IPS-18a (cell line): ENCODE data around the gene RHBDF1.

Experiments used
- H3K27ac ChIP-seq: one replicate; pipeline ENCODE4 v1.5.1; 2013; ENCODE audit warnings: low read length
- H3K27me3 ChIP-seq: one replicate; pipeline ENCODE4 v1.6.1; 2013; ENCODE audit warnings: mild to moderate bottlenecking, low read length; ENCODE audit not compliant: control insufficient read depth, insufficient read depth
- H3K36me3 ChIP-seq: one replicate; pipeline ENCODE4 v1.6.1; 2013; ENCODE audit warnings: low read depth, low read length; ENCODE audit not compliant: control insufficient read depth
- H3K4me1 ChIP-seq: one replicate; pipeline ENCODE4 v1.6.1; 2013; ENCODE audit warnings: low read depth, low read length; ENCODE audit not compliant: control insufficient read depth
- H3K4me3 ChIP-seq: one replicate; pipeline ENCODE4 v1.5.1; 2013; ENCODE audit warnings: low read length
- H3K9ac ChIP-seq: one replicate; pipeline ENCODE4 v1.6.1; 2013; ENCODE audit warnings: mild to moderate bottlenecking, low read length, moderate library complexity
- H3K9me3 ChIP-seq: one replicate; pipeline ENCODE4 v1.6.1; 2013; ENCODE audit warnings: low read depth, low read length; ENCODE audit not compliant: control insufficient read depth

The RHBDF1 gene

DNA sequence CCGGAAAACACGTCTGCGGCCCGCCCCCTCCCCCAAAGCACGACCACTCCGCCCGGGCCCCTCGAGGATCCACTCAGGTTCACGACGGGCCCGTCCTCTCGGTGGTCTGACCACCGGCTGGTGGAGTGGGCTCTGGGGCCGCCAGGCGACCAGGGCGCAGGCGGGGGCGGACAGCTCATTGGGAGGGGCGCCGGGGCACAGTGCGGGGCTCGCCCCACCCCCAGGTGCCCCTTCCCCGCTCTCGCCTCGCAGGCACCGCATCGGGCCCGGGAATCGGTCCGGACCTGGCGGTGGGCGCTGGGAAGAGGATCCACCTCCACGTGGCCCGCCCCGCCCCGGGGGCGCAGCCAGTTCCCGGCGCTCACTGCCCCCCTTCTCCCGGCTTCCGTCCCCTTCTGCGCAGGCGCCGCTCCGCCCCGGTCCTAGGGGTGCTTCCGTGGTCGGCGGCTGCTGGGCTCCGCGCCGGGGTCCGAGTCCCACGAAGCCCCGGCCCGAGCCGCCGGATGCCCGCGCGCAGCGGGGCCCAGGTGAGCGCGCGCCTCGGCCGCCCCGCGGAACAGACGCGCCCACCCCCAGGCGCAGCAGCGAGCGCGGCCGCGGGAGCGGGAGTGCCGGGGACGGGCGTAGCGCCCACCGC, 5.5 kb upstream of the RHBDF1 start, which contains the start of gene MPG:
MPG (plus strand) TSS at position 419 of the 637 bp plus-strand sequence; CDS start at position 504, 85 bp downstream.
- H3K4me1 ChIP-seq = peaks cover 27% of the 10 kb centered on the region
- H3K27ac ChIP-seq = no peak within 1 kb of the TSS
- peaks cover 14% of the 10 kb centered on the region for H3K27me3 ChIP-seq
- H3K4me3 ChIP-seq = peak within 1 kb of the TSS; percentile 64
- peak within 1 kb of the TSS; percentile 50 for H3K9ac ChIP-seq
- no peaks in the 10 kb centered on the region for H3K36me3 ChIP-seq
- H3K9me3 ChIP-seq = no peaks in the 10 kb centered on the region

DNA sequence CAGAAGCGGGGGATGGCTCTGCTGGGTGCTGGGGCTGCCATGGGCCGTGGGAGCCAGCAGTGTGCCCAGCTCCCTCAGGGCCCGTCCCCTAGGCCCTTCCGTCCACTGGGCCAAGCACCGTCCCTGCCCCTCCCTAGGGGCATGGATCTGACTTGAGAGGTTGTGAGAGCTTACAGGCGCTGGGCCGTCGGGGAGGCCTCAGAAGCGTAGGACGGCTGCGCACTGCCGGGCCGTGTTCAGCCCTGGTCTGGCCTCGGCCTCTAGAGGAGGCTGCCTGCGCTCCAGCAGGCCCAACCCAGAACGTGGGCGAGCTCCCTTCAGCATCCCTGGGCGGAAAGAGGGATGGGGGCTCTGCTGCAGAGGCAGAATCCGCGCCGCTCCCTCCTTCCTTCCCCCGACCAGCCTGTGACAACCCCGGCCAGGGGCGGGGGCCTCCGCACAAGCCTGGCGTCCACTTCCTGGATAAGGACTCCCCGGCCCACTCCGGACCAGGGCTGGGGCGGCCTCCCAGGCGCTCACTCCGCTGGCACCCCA, 4.9 kb upstream of the RHBDF1 start:
- Histone ChIP-seq H3K9ac (peak overlapping the region; percentile 50), H3K27ac (no peak overlapping the region), H3K27me3 (peaks cover 14% of the 10 kb centered on the region), H3K36me3 (no peaks in the 10 kb centered on the region), H3K4me1 (peaks cover 28% of the 10 kb centered on the region), H3K9me3 (no peaks in the 10 kb centered on the region), H3K4me3 (peak overlapping the region; percentile 64)

DNA sequence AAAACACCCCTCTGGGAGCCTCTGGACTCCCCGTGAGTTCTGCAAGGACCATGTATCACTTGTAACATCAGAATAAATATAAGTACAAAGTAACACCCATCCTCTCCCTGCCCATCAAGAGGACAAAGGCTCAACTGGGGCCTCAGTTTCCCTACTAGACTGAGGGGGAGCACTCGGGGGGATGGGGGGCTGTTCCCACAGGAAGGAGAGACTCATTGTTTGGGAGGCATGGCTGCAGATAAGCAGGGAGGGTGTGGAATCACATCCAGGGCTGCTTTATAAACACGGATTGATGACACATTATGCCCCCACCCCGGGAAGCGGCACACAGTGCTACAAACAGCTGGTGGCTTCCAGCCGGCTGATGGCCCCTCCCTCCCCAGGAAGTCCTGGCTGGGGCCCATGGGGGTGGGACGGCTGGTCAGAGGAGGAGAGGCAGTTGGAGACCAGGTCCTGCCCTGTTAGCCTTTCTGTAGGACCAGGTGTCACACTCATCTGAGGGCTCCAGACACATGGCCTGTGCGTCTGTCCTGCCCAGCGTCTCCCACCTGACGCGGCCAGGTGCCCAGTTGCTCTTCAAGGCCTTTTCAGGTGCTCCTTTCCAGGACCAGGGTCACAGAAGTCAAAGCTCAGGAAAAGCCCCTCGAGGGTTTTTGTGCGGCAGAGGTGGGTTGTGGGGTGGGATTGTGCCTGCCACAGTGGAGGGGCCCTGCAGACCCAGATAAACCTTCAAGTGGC, 4.3 kb upstream of the RHBDF1 start:
- H3K9me3 ChIP-seq = no peaks in the 10 kb centered on the region
- no peak overlapping the region for H3K9ac ChIP-seq
- no peak overlapping the region for H3K4me3 ChIP-seq
- peaks cover 14% of the 10 kb centered on the region for H3K27me3 ChIP-seq
- H3K4me1 ChIP-seq = peaks cover 26% of the 10 kb centered on the region
- no peaks in the 10 kb centered on the region for H3K36me3 ChIP-seq
- no peak overlapping the region for H3K27ac ChIP-seq

DNA sequence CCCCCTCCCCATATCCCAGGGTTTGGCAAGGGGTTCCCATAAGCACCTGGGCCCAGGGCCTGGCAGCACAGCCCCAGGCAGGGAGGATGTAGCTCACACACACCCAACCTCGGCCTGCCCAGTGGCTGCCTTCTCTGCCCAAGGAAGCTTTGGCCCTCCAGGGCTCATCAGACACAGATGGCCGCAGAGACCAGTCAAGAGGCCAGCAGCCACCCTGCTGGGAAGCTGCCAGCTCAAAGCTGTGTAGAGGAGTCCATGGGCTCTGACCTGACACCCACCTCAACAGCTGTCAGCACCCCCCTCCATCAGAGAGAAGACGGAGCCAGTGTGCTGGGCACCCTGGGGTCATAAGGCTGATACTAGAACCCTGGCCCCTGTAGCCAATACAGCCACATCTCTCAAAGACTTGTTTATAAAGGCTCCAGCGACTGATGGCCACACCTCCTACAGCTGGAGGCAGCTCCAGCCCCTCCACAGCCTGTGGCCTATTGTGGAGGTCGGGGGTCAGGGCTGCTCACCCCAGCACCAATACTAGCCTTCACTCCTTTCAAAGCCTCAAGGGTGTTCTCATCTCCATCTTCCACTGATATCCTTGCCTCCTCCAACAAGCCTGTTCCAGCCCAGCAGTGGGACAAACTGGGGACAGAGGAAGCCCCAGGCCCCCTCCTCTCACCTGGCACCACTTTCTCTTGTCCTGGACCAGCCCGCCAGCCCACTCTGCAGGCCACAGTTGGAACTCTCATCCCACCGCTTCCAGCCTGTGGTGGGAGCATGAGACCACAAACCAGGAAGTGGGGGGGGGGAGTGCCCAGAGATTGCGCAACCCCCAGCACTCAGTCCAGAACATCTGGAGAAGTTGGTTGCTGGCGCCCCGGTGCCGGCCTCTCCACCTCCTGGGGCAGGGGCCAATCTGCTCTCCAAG, 3.4 kb upstream of the RHBDF1 start:
- H3K27me3 ChIP-seq = peaks cover 14% of the 10 kb centered on the region
- H3K4me1 ChIP-seq = peaks cover 31% of the 10 kb centered on the region
- no peaks in the 10 kb centered on the region for H3K36me3 ChIP-seq
- H3K4me3 ChIP-seq = no peak overlapping the region
- no peak overlapping the region for H3K9ac ChIP-seq
- H3K27ac ChIP-seq = no peak overlapping the region
- H3K9me3 ChIP-seq = no peaks in the 10 kb centered on the region

DNA sequence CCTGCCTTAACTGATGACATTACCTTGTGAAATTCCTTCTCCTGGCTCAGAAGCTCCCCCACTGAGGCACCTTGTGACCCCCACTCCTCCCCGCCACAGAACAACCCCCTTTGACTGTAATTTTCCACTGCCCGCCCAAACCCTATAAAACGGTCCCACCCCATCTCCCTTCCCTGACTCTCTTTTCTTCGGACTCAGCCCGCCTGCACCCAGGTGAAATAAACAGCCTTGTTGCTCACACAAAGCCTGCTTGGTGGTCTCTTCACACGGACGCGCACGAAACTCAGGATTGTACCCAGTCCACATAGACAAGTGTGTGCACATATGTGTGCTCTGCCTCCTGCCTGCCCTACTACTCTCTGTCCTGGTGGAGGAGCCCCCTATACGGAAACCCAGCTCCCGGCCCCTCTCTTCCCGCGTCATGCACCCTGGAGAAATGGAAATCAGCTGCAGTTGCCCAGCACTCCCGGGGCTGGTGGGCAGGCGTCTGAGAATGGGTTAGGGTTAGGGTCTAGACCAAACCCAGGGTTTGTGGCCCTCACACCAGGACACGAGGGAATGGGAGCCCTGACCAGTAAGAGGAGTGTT, 2.4 kb upstream of the RHBDF1 start:
- Histone ChIP-seq H3K27me3 (peaks cover 14% of the 10 kb centered on the region), H3K4me1 (peaks cover 33% of the 10 kb centered on the region), H3K4me3 (no peak overlapping the region), H3K9me3 (no peaks in the 10 kb centered on the region), H3K36me3 (no peaks in the 10 kb centered on the region), H3K9ac (no peak overlapping the region), H3K27ac (no peak overlapping the region)

DNA sequence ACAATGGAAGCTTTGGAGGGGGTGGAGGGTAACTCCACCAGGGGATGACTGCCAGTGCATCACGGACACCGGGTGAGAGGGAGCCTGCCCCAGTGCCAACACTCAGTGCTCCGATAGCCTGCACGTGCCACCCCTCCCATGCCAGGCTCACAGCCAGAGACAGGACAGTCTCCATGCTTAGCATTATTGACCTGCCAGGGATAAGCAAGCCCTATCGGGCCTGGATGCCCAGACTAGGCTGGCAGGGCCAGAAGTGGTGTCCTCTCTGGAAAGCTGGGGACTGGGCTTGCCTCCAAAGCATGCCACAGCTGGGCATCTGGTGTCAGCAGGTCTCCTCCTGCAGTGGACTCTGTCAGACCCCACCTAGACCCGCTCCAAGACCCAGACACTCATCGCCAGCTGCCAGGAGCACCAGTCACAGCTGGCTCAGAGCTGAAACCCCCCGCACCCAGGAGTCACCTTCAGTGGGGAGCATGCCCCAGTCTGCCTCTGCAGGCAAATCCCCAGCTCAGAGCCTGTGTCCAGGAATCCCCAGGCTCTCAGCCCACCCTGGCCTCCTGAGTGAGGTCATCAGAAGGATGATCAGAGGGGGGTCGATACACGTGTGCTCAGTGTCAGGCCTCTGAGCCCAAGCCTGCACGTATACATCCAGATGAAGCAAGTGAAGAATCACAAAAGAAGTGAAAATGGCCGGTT, 1.8 kb upstream of the RHBDF1 start:
- no peak overlapping the region for H3K27ac ChIP-seq
- peaks cover 14% of the 10 kb centered on the region for H3K27me3 ChIP-seq
- H3K4me3 ChIP-seq = no peak overlapping the region
- no peak overlapping the region for H3K9ac ChIP-seq
- H3K4me1 ChIP-seq = peaks cover 33% of the 10 kb centered on the region
- H3K36me3 ChIP-seq = no peaks in the 10 kb centered on the region
- no peaks in the 10 kb centered on the region for H3K9me3 ChIP-seq

DNA sequence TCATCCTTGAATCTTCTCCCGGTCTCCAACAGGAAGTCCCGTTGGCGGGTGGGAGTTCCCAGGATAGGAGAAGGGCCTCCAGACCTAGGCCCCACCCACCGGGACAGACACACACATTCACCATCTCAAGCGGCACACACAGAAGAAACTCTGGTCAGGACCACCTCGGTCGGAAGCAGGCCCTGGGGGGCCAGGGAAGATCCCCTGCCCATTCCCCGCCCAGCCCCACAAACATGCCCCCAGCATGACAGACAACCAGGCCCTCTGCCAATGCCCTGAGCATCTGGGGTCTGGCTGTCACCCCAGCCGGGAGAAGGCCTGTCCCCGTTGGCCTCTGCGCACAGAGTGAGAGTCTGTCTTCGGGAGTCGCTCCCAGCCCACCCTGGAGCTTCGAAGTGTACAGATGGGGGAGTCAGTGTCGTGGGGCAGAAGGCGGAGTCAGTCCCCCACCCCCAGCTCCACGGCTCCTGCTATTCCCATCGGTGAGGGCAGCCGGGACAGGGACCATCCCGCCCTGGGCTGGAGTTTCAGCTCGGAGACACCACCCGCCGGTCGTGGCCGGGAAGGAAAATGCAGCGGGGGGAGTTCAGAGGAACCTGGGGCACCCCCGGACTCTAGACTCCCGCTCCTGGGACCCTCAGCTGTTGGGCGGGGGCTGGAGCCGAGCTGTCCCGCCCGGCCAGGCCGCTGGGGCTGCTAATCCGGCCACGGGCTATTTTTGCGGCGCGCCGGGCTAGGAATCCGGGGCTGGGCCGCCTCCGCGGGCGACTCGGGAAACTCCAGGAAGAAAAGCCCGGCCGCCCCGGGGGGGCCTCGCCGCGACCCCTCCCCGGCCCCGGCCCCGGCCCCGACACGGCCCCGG, 660 bp downstream of the RHBDF1 start:
- peak overlapping the region; percentile 61 for H3K4me3 ChIP-seq
- H3K9me3 ChIP-seq = no peaks in the 10 kb centered on the region
- H3K27me3 ChIP-seq = peaks cover 8% of the 10 kb centered on the region
- H3K9ac ChIP-seq = peak overlapping the region; percentile 21
- H3K27ac ChIP-seq = no peak overlapping the region
- H3K4me1 ChIP-seq = peaks cover 32% of the 10 kb centered on the region
- no peaks in the 10 kb centered on the region for H3K36me3 ChIP-seq

DNA sequence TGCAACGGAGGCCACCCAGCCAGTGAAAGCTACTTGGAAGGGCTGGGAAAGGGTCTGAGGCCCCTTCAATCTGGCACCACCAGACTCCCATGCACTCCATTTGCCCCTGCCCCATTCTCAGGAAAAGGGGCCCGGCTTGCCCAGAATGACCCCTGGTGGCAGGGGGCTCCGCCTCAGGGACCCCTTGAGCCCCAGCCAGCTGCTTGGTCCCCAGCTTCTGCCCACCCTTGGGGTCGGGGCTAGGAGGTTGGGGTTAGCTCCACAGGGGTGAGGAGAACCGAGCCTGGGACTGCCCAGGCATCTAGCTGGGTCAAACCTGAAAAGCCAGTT, 1.3 kb downstream of the RHBDF1 start:
- Histone ChIP-seq H3K4me1 (peaks cover 28% of the 10 kb centered on the region), H3K9me3 (no peaks in the 10 kb centered on the region), H3K36me3 (no peaks in the 10 kb centered on the region), H3K27ac (no peak overlapping the region), H3K9ac (no peak overlapping the region), H3K27me3 (peaks cover 8% of the 10 kb centered on the region), H3K4me3 (peak overlapping the region; percentile 61)

DNA sequence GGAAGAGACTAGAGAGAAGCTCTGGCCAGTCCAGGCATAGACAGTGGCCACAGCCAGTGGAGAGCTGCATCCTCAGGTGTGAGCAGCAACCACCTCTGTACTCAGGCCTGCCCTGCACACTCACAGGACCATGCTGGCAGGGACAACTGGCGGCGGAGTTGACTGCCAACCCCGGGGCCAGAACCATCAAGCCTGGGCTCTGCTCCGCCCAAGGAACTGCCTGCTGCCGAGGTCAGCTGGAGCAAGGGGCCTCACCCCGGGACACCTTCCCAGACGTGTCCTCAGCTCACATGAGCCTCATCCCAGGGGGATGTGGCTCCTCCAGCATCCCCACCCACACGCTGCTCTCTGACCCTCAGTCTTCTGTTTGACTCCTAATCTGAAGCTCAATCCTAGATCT, 3.2 kb downstream of the RHBDF1 start:
- H3K9ac ChIP-seq = no peak overlapping the region
- H3K4me1 ChIP-seq = peaks cover 18% of the 10 kb centered on the region
- peaks cover 4% of the 10 kb centered on the region for H3K36me3 ChIP-seq
- no peaks in the 10 kb centered on the region for H3K9me3 ChIP-seq
- no peak overlapping the region for H3K4me3 ChIP-seq
- no peak overlapping the region for H3K27ac ChIP-seq
- peaks cover 8% of the 10 kb centered on the region for H3K27me3 ChIP-seq
